ENCODE data around the gene RAB5A. TPM values are rescaled to one million over a fixed set of nuclear protein-coding genes. Genes with fewer than 3 reads are reported as not detected.

RAB5A gene
- total RNA-seq, 1 experiment from 2014 or later: 97.1 TPM

- TF ChIP-seq ZNF396 (CRISPR knock-in tag; IDR thresholded peaks at IDR 0.05; ENCODE audit: borderline replicate concordance) (no peak), SMAD4 (CRISPR knock-in tag; IDR thresholded peaks at IDR 0.05) (no peak), CBFB (CRISPR knock-in tag; IDR thresholded peaks at IDR 0.05; ENCODE audit: low read depth) (no peak), HMGA2 (CRISPR knock-in tag; IDR thresholded peaks at IDR 0.05) (no peak), RORB (CRISPR knock-in tag; IDR thresholded peaks at IDR 0.05) (no peak), ZNF232 (CRISPR knock-in tag; IDR thresholded peaks at IDR 0.05) (no peak), CREM (CRISPR knock-in tag; IDR thresholded peaks at IDR 0.05) (no peak)
These were observed 1.4 kb upstream of the RAB5A start (continued) for GRCh38 chr3:19945534-19945933.

GRCh38 chr3:19945969-19946831 is 697 bp upstream of the RAB5A start:
- peaks cover 33% of the 10 kb centered on the region for H3K4me1 Mint-ChIP-seq
- H3K36me3 Mint-ChIP-seq: peaks cover 11% of the 10 kb centered on the region
- ATAC-seq: peak; percentile 8
- no peak for DNase-seq (ENCODE audit: low spot score)
- POLR2A ChIA-PET: no interaction called here
- peak overlapping the region; percentile 99 for H3K4me3 Mint-ChIP-seq
- TF ChIP-seq MXD4 (CRISPR knock-in tag; IDR thresholded peaks at IDR 0.05; ENCODE audit: borderline replicate concordance): no peak
- no peak for TF ChIP-seq EMX1 (CRISPR knock-in tag; IDR thresholded peaks at IDR 0.05)
- no peak for TF ChIP-seq RORB (CRISPR knock-in tag; IDR thresholded peaks at IDR 0.05)
- TF ChIP-seq AFF4 (CRISPR knock-in tag; IDR thresholded peaks at IDR 0.05; ENCODE audit: borderline replicate concordance): no peak
- no peak for TF ChIP-seq TEAD4 (CRISPR knock-in tag; IDR thresholded peaks at IDR 0.05)
- no peak for TF ChIP-seq NFE2L1 (CRISPR knock-in tag; IDR thresholded peaks at IDR 0.05)
- no peak for TF ChIP-seq E2F5 (CRISPR knock-in tag; IDR thresholded peaks at IDR 0.05)
- TF ChIP-seq ATF3 (CRISPR knock-in tag; conservative IDR thresholded peaks at IDR 0.05): no peak
- no peak for TF ChIP-seq ZNF423 (CRISPR knock-in tag; IDR thresholded peaks at IDR 0.05)
- TF ChIP-seq HMGXB4 (CRISPR knock-in tag; IDR thresholded peaks at IDR 0.05): no peak
- no peak for TF ChIP-seq ERG (CRISPR knock-in tag; IDR thresholded peaks at IDR 0.05)
- peak overlapping the region; percentile 100 for H3K27ac Mint-ChIP-seq
- H3K9me3 Mint-ChIP-seq: peaks cover 10% of the 10 kb centered on the region
- CTCF ChIA-PET: no interaction called here
- H3K27me3 Mint-ChIP-seq (ENCODE audit: low read depth): no peaks in the 10 kb centered on the region
